Renal cortex interstitium (tissue), 11 donors: ENCODE results near the gene CDRT15. TPM values are rescaled to one million over a fixed set of nuclear protein-coding genes. Genes with fewer than 3 reads are reported as not detected.
"Not testable (repeated sequence)": the region's sequence is repeated elsewhere in the genome, so short reads cannot be mapped to it uniquely, and the experiment has no call there.

ENCODE experiments used
- DNase-seq, 11 donors: peaks; one replicate each; pipeline ENCODE4 v3.0.0-alpha.2; 2013; ENCODE audit warnings: low read depth in 9 of 11, low spot score in 4 of 11; ENCODE audit errors: extremely low read depth in 1 of 11
- polyA plus RNA-seq, 3 donors: library from polyadenylated mRNA; unstranded; fragments of 120-200 nt; gene quantifications; one replicate each; pipeline ENCODE4 v1.2.1, GENCODE V29; 2013; ENCODE audit not compliant: insufficient read length in 3 of 3

CDRT15 gene
- polyA plus RNA-seq, 3 donors, result 0.24 to 1.1 (median 0.39) TPM

DNA sequence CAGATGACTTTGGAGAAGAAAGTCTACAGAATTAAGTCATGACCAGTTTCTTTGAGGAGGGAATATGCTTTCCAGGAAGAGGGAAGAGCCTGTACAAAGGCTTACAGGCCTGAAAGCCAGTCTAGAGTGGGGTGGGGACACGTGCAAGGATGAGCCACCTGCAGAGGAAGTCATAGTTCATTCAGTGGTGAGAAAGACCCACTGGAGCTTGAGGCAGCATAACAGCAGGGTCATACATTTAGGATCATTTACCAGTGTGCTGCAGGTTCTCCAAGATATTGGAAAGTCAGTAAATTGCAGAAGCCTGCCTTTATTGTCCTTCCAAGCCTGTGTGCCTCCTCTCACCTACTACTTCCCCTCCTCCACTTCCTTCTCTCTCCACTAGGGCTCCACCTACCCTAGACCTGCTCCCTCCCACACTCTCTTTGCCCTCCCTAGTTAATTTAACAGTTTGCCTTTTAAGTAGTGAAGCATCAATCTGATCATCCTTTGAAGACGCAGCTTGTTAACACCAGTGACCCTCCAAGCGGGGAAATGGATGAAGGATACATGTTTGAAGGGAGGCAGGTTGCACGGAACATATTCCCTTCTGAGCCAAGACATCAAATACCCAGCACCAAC lies 40.2 kb downstream of the CDRT15 start:
- DNase-seq, result no peak

- not testable (repeated sequence) for DNase-seq
These were observed 43.9 kb downstream of the CDRT15 start for GRCh38 chr17:14192636-14193344.

DNA sequence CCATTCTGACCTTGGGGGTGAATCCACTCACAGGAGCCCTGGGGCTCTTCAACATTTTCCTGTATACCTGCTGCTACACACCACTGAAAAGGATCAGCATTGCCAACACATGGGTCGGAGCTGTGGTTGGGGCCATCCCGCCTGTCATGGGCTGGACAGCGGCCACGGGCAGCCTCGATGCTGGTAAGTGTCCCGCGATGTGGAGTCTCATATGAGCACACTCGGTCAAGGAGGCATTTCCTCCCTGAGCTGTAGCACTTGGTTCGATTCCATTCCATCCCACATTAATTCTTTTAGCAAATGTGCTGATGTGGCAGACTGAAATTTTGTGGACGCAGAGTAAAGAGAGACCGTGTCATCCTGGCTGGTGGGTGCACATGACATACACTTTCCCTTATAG lies 44.6 kb downstream of the CDRT15 start:
- DNase-seq, result not testable (repeated sequence)

DNA sequence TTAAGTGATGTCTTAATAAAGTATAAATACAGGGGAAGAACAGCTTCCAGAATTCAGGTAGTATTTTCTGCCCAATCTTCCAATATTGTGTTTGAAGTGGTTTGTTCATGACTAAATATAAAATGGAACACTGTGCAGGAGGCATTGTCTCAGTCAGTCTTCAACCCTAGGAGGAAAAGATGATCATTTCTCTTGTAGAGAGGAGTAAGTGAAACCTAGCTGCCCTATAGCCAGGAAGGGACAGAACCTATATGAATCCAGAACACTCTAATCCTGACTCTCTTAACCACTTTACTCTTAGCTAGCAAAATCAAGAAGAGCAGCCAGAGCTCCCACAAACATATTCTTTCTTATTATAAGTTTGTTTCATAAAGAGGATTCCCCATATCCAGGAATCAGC lies 45.2 kb downstream of the CDRT15 start:
- DNase-seq, result not testable (repeated sequence)

DNA sequence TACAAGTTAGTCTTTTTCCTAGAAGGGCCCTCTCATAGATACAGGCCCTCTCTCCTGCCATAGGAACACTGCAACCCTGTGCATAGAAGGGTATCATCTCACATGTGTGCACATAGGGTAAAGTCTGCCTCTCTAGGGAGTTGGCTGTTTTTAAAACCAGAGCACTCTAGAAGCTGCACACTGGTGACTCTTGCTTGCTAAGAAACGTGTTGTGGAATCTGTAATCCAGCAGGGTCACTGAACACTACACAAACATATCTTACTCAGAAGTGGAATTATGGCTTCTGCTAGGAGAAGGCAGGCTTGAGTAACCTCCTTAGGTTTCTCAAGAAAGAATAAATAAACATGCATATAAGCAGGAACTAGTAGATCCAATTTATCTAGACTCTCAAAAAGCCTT lies 45.9 kb downstream of the CDRT15 start:
- not testable (repeated sequence) for DNase-seq

DNA sequence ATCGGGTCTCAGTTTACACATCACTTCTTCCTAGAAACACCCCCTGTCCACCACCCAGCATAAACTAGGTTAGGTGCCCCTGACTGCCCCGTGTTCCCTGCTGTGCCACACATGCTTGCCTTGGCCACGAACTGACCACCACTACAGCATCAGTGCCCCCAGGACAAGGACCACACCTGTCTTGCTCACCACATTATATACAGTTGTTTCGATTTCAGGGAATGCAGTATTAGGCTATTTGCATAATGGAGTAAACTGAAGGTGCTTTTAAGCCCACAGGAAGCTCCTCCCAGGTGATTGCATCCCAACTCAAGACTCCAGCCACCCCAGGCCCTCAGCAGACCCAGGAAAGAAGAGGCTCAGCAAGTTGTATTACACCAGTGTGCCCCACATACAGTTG lies 50.2 kb downstream of the CDRT15 start:
- DNase-seq, result not testable (repeated sequence)

Other genes starting within 250 kb of the CDRT15 start
- gene COX10, start 167.4 kb downstream of the CDRT15 start, polyA plus RNA-seq, result 10 to 100 TPM; 15.4 to 19.0 (median 17.9) TPM
- gene HS3ST3B1, start 64.2 kb upstream of the CDRT15 start, polyA plus RNA-seq, result 10 to 100 TPM; 24.1 to 29.7 (median 25.7) TPM